Bronchial epithelial cell (primary cell): ENCODE data around the gene TERT. TPM values are rescaled to one million over a fixed set of nuclear protein-coding genes. Genes with fewer than 3 reads are reported as not detected.

Experiments used
- DNase-seq: peaks from one replicate; pipeline ENCODE4 v3.0.0-alpha.2; 2010; ENCODE audit warnings: low read depth
- FAIRE-seq: peaks from 2 replicates; lab custom pipeline; 2011; peaks lifted over from hg19 to GRCh38; lab: Jason Lieb, UNC
- H3K27me3 ChIP-seq: 2 replicates; pipeline ENCODE4 v1.5.1; 2011; ENCODE audit warnings: low read length; ENCODE audit not compliant: control insufficient read depth, insufficient read depth
- H3K36me3 ChIP-seq: 2 replicates; pipeline ENCODE4 v1.5.1; 2011; ENCODE audit warnings: low read length; ENCODE audit not compliant: control insufficient read depth, insufficient read depth
- H3K4me3 ChIP-seq: 2 replicates; pipeline ENCODE4 v1.5.1; 2011; ENCODE audit warnings: mild to moderate bottlenecking, low read depth, low read length, control low read depth
- total RNA-seq: library from RNA; depleted of rRNA; stranded (reverse); fragments of >200 nt; gene quantifications from 2 replicates; pipeline ENCODE4 v1.2.1, GENCODE V29; 2014
- TF ChIP-seq, protein P1 (sequence below): IDR thresholded peaks from 2 replicates; pipeline ENCODE4 v1.5.1; 2011; ENCODE audit warnings: mild to moderate bottlenecking, moderate library complexity, low read length, control low read depth, inconsistent platforms; ENCODE audit not compliant: insufficient read depth, severe bottlenecking

Gene TERT
- total RNA-seq, 1 donor from 2014 or later, result not detected

DNA sequence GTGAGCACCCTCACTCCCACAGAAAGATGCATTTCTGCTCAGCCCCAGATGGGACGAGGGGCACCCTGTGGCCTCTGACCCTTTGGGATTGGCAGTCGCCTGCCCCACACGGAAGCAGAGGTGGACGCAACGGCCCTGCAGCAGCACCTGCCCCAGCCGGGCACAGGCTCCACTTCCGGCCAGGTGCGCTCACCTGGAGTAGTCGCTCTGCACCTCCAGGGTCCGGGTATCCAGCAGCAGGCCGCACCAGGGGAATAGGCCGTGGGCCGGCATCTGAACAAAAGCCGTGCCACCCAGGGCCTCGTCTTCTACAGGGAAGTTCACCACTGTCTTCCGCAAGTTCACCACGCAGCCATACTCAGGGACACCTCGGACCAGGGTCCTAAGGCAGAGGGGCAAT lies 30.7 kb downstream of the TERT start:
- Histone ChIP-seq H3K36me3 (no peaks in the 10 kb centered on the region), H3K27me3 (no peaks in the 10 kb centered on the region), H3K4me3 (no peak overlapping the region)
- no peak for DNase-seq
- TF ChIP-seq, protein P1, sequence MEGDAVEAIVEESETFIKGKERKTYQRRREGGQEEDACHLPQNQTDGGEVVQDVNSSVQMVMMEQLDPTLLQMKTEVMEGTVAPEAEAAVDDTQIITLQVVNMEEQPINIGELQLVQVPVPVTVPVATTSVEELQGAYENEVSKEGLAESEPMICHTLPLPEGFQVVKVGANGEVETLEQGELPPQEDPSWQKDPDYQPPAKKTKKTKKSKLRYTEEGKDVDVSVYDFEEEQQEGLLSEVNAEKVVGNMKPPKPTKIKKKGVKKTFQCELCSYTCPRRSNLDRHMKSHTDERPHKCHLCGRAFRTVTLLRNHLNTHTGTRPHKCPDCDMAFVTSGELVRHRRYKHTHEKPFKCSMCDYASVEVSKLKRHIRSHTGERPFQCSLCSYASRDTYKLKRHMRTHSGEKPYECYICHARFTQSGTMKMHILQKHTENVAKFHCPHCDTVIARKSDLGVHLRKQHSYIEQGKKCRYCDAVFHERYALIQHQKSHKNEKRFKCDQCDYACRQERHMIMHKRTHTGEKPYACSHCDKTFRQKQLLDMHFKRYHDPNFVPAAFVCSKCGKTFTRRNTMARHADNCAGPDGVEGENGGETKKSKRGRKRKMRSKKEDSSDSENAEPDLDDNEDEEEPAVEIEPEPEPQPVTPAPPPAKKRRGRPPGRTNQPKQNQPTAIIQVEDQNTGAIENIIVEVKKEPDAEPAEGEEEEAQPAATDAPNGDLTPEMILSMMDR, result no peak
- FAIRE-seq, result no peak

DNA sequence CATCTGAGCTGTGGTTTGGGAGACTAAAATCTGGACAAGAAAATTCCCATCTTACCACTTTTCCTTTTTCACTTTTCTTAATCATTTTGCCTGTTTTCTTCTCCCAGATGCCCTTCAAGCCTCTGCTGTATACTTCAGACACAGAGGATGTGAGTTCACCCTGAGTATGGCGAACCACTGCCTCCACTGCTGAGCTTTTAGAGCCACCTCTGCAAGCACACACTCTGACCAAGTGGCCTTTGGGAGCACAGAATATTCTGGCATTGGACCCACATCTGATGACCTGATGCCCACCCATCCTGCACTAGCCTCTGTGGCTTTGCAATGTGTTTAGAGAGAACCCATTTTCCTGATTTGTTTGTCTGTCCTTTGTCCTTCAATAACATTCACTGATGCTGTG lies 32.5 kb downstream of the TERT start:
- no peaks in the 10 kb centered on the region for H3K27me3 ChIP-seq
- FAIRE-seq, result no peak
- H3K36me3 ChIP-seq, result no peaks in the 10 kb centered on the region
- no peak overlapping the region for H3K4me3 ChIP-seq
- no peak for DNase-seq
- TF ChIP-seq, protein P1, result no peak

DNA sequence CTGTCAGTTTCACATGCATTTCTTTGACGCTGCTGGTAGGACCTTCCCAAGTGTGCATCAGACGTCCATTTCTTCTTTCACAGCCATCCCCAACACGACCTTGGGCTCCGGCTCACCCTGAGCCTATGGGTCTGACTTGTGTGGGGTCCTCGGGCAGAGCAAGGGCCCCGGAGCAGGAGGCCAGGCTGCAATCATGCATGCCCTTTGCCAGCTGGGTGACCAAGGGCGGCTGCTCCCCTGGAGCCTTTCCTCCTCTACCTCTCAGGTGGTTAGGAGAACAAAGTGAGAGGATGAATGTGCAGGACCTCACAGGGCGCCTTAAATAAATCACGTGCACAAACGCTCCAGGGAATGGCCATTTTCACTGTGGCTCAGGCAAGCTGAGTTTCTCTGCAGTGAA lies 33.2 kb downstream of the TERT start:
- no peaks in the 10 kb centered on the region for H3K36me3 ChIP-seq
- DNase-seq, result no peak
- FAIRE-seq, result no peak
- no peak overlapping the region for H3K4me3 ChIP-seq
- TF ChIP-seq, protein P1, result no peak
- H3K27me3 ChIP-seq, result no peaks in the 10 kb centered on the region

DNA sequence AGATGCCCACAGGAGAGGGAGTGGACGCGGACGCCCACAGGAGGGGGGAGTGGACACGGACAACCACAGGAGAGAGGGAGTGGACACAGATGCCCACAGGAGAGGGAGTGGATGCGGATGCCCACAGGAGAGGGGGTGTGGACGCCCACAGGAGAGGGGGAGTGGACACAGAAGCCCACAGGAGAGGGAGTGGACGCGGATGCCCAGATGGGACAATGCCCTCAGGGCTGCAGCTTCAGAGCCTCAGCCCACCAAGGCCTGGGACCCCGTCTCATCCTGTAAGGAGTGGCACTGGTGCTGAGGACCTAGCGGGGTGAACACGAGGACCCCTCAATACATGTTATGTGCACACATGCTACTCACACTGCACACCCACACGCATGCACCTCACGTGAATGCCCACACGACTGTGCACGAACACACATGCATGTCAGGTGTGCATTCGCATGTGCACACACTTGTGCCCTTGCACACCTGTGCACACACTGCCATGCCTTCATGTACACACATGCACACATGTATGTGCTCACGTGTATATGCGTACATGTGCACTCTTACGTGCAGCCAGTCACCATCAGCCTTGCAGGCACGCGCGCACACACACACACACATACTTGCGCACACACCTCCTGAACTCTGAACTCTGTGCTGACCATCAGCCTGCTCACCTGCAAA lies 34.9 kb downstream of the TERT start:
- no peaks in the 10 kb centered on the region for H3K36me3 ChIP-seq
- no peaks in the 10 kb centered on the region for H3K27me3 ChIP-seq
- no peak overlapping the region for H3K4me3 ChIP-seq
- TF ChIP-seq, protein P1, result no peak
- FAIRE-seq, result no peak
- no peak for DNase-seq

DNA sequence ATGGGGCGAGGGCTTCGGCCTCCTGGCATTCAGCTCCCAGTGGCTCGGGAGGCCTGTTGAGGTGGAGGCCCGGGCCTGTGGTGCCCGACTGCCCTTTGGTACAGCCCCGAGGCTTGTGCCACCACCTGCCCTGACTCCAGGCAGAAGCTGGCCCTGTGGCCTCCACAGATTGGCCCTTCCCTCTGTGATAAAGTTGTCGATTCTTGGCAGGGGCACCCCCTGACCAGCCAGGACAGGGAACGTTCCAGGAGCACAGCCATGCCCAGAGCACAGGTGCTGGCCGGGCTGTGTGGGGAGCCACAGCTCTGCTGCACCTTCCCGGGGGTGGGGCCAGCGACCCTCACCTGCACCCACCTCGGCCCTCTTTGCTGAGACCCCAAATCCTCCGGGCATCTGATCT lies 37.0 kb downstream of the TERT start:
- TF ChIP-seq, protein P1, result no peak
- no peak overlapping the region for H3K4me3 ChIP-seq
- FAIRE-seq (no peak), DNase-seq (no peak)
- no peaks in the 10 kb centered on the region for H3K27me3 ChIP-seq
- H3K36me3 ChIP-seq, result no peaks in the 10 kb centered on the region

DNA sequence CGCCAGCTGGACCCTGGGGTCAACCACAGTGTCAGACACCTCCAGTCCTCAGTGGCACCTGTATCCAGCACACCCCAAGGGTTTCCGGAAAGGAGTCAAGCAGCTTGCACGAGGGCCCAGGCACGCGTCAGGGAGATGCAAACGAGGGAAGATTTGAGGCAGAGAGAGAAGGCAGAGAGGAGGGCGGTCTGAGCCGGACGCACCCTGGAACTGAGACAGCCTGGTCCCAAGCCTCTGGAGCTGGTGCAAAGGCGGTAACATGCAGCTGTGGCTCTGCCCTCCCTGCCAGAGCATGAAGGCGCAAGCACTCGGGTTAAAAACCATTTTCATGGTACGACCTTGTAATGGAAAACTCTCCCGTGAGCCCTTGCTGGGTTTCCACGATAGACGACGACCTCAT lies 37.5 kb downstream of the TERT start:
- no peaks in the 10 kb centered on the region for H3K27me3 ChIP-seq
- TF ChIP-seq, protein P1, result no peak
- H3K4me3 ChIP-seq, result no peak overlapping the region
- H3K36me3 ChIP-seq, result no peaks in the 10 kb centered on the region
- no peak for DNase-seq
- no peak for FAIRE-seq
